Osteoblast (primary cell): ENCODE data around the gene GNG2. TPM values are rescaled to one million over a fixed set of nuclear protein-coding genes. Genes with fewer than 3 reads are reported as not detected.
A peak's percentile ranks its signal among the peaks of the same experiment; 100 is the strongest.

Source experiments
- DNase-seq: peaks from one replicate; pipeline ENCODE4 v3.0.0; 2011; ENCODE audit warnings: low spot score, mixed read lengths; ENCODE audit not compliant: insufficient read length; ENCODE audit errors: missing footprints
- H2AFZ ChIP-seq: 2 replicates; pipeline ENCODE4 v1.6.0; 2011; ENCODE audit warnings: mild to moderate bottlenecking, low read length
- H3K27ac ChIP-seq: 2 replicates; pipeline ENCODE4 v1.5.1; 2011; ENCODE audit warnings: mild to moderate bottlenecking, low read depth, low read length, moderate library complexity
- H3K27me3 ChIP-seq: 2 replicates; pipeline ENCODE4 v1.6.0; 2012; ENCODE audit warnings: mild to moderate bottlenecking, control low read depth, inconsistent platforms, low read length, moderate library complexity; ENCODE audit not compliant: insufficient read depth
- H3K36me3 ChIP-seq: 2 replicates; pipeline ENCODE4 v1.5.1; 2011; ENCODE audit warnings: mild to moderate bottlenecking, low read length, control low read depth, moderate library complexity; ENCODE audit not compliant: insufficient read depth
- H3K4me1 ChIP-seq: 2 replicates; pipeline ENCODE4 v1.5.1; 2011; ENCODE audit warnings: mild to moderate bottlenecking, low read length, control low read depth, moderate library complexity; ENCODE audit not compliant: insufficient read depth
- H3K4me2 ChIP-seq: 2 replicates; pipeline ENCODE4 v1.6.0; 2011; ENCODE audit warnings: mild to moderate bottlenecking, low read length; ENCODE audit not compliant: insufficient read depth
- H3K4me3 ChIP-seq: fragments of 200-600 bp; sonication (generic); 3 replicates; pipeline ENCODE4 v1.5.1; 2012; ENCODE audit warnings: mild to moderate bottlenecking, low read length, inconsistent platforms; ENCODE audit not compliant: insufficient read depth
- H3K79me2 ChIP-seq: 2 replicates; pipeline ENCODE4 v1.6.0; 2012; ENCODE audit warnings: mild to moderate bottlenecking, low read length, control low read depth, inconsistent platforms; ENCODE audit not compliant: insufficient read depth
- H3K9me3 ChIP-seq: 2 replicates; pipeline ENCODE4 v1.5.1; 2011; ENCODE audit warnings: low read depth, low read length, control low read depth
- H4K20me1 ChIP-seq: 2 replicates; pipeline ENCODE4 v1.6.0; 2012; ENCODE audit warnings: mild to moderate bottlenecking, low read length, control low read depth; ENCODE audit not compliant: insufficient read depth
- total RNA-seq: library from RNA; depleted of rRNA; stranded (reverse); fragments of >200 nt; gene quantifications from 2 replicates; pipeline ENCODE4 v1.2.3, GENCODE V29; 2012
- TF ChIP-seq, protein P1 (sequence below): IDR thresholded peaks from 2 replicates; pipeline ENCODE4 v1.5.1; 2011; ENCODE audit warnings: mild to moderate bottlenecking, low read depth, low read length, moderate library complexity; ENCODE audit errors: extremely low read depth

Gene GNG2
- total RNA-seq, 1 donor, result 9.8 TPM

- DNase-seq, result no peak
- H3K36me3 ChIP-seq, result no peaks in the 10 kb centered on the region
- no peaks in the 10 kb centered on the region for H3K9me3 ChIP-seq
- H3K4me1 ChIP-seq, result peaks cover 15% of the 10 kb centered on the region
- H3K4me3 ChIP-seq, result no peak overlapping the region
- TF ChIP-seq, protein P1, sequence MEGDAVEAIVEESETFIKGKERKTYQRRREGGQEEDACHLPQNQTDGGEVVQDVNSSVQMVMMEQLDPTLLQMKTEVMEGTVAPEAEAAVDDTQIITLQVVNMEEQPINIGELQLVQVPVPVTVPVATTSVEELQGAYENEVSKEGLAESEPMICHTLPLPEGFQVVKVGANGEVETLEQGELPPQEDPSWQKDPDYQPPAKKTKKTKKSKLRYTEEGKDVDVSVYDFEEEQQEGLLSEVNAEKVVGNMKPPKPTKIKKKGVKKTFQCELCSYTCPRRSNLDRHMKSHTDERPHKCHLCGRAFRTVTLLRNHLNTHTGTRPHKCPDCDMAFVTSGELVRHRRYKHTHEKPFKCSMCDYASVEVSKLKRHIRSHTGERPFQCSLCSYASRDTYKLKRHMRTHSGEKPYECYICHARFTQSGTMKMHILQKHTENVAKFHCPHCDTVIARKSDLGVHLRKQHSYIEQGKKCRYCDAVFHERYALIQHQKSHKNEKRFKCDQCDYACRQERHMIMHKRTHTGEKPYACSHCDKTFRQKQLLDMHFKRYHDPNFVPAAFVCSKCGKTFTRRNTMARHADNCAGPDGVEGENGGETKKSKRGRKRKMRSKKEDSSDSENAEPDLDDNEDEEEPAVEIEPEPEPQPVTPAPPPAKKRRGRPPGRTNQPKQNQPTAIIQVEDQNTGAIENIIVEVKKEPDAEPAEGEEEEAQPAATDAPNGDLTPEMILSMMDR, result no peak
- H3K4me2 ChIP-seq, result peak overlapping the region; percentile 50
- no peaks in the 10 kb centered on the region for H4K20me1 ChIP-seq
- peak overlapping the region; percentile 19 for H3K27ac ChIP-seq
- H3K79me2 ChIP-seq, result no peaks in the 10 kb centered on the region
- H2AFZ ChIP-seq, result peak overlapping the region; percentile 15
- no peaks in the 10 kb centered on the region for H3K27me3 ChIP-seq
Observed at GRCh38 chr14:51847489-51847796, 13.0 kb upstream of the GNG2 start.

- peaks cover 21% of the 10 kb centered on the region for H3K4me1 ChIP-seq
- no peak overlapping the region for H3K4me2 ChIP-seq
- no peak for DNase-seq
- no peaks in the 10 kb centered on the region for H3K79me2 ChIP-seq
- TF ChIP-seq, protein P1, result no peak
- no peaks in the 10 kb centered on the region for H3K27me3 ChIP-seq
- H2AFZ ChIP-seq, result no peak overlapping the region
- H3K9me3 ChIP-seq, result no peaks in the 10 kb centered on the region
- no peaks in the 10 kb centered on the region for H3K36me3 ChIP-seq
- H3K27ac ChIP-seq, result no peak overlapping the region
- no peaks in the 10 kb centered on the region for H4K20me1 ChIP-seq
- H3K4me3 ChIP-seq, result no peak overlapping the region
Observed at GRCh38 chr14:51848120-51848519, 12.3 kb upstream of the GNG2 start.

DNA sequence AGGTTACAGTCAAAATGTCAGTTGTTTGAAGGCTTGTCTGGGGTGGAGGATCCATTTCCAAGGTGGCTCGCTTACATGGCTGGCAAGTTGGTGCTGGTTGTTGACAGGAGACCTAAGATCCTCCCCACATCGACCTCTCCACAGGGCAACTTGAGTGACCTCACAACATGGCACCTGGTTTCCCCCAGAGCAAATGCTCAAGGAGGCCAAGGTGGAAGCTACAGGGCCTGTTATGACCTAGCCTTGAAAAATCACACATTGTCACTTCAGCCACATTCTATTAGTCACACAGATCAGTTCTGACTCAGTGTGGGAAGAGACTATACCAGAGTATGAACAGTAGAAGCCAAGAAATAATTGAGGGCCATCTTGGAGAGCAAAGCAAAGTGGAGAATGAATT lies 11.3 kb upstream of the GNG2 start:
- TF ChIP-seq, protein P1, result no peak
- Histone ChIP-seq H2AFZ (no peak overlapping the region), H3K27me3 (no peaks in the 10 kb centered on the region), H3K4me1 (peaks cover 21% of the 10 kb centered on the region), H3K27ac (no peak overlapping the region), H4K20me1 (no peaks in the 10 kb centered on the region), H3K4me2 (no peak overlapping the region), H3K36me3 (no peaks in the 10 kb centered on the region), H3K79me2 (no peaks in the 10 kb centered on the region), H3K4me3 (no peak overlapping the region), H3K9me3 (no peaks in the 10 kb centered on the region)
- no peak for DNase-seq

- no peak overlapping the region for H3K27ac ChIP-seq
- H3K4me2 ChIP-seq, result no peak overlapping the region
- no peak overlapping the region for H2AFZ ChIP-seq
- H3K4me3 ChIP-seq, result no peak overlapping the region
- no peaks in the 10 kb centered on the region for H3K9me3 ChIP-seq
- TF ChIP-seq, protein P1, result no peak
- H3K27me3 ChIP-seq, result no peaks in the 10 kb centered on the region
- peaks cover 28% of the 10 kb centered on the region for H3K4me1 ChIP-seq
- H3K79me2 ChIP-seq, result no peaks in the 10 kb centered on the region
- H3K36me3 ChIP-seq, result no peaks in the 10 kb centered on the region
- H4K20me1 ChIP-seq, result no peaks in the 10 kb centered on the region
- no peak for DNase-seq
Observed at GRCh38 chr14:51850651-51851050, 9.8 kb upstream of the GNG2 start.
